HG03432 (cell line): ENCODE measurements around the gene KIF2A.
A peak's percentile ranks its signal among the peaks of the same experiment; 100 is the strongest.

Source experiments
- ATAC-seq: cut with Tn5 transposase; IDR thresholded peaks from one replicate; pipeline ENCODE4 v1.9.1; 2021; ENCODE audit warnings: mild to moderate bottlenecking, moderate library complexity; ENCODE audit not compliant: unreplicated experiment

Gene KIF2A

GRCh38 chr5:62305715-62306322 lies at the start of gene KIF2A:
TSS of gene KIF2A (plus strand) at chr5:62306206. CDS start at chr5:62306473, 267 bp downstream.
- peak; percentile 90 for ATAC-seq

- ATAC-seq: no peak
These were observed 49.0 kb upstream of the KIF2A start for GRCh38 chr5:62257020-62257367.

GRCh38 chr5:62258654-62259053 lies 47.4 kb upstream of the KIF2A start:
- no peak for ATAC-seq

GRCh38 chr5:62259699-62260250 lies 46.2 kb upstream of the KIF2A start:
- ATAC-seq: no peak

- no peak for ATAC-seq
These were observed 45.5 kb upstream of the KIF2A start for GRCh38 chr5:62260513-62260912.

GRCh38 chr5:62263401-62263800 lies 42.6 kb upstream of the KIF2A start:
- no peak for ATAC-seq

- no peak for ATAC-seq
These were observed 40.3 kb upstream of the KIF2A start for GRCh38 chr5:62265648-62266112.

GRCh38 chr5:62266573-62266972 lies 39.4 kb upstream of the KIF2A start:
- no peak for ATAC-seq

GRCh38 chr5:62268234-62268633 lies 37.8 kb upstream of the KIF2A start:
- peak; percentile 75 for ATAC-seq

GRCh38 chr5:62268792-62269191 lies 37.2 kb upstream of the KIF2A start:
- ATAC-seq: peak; percentile 29

GRCh38 chr5:62271370-62271769 lies 34.6 kb upstream of the KIF2A start:
- ATAC-seq: no peak

- ATAC-seq: no peak
These were observed 34.1 kb upstream of the KIF2A start for GRCh38 chr5:62271870-62272269.

GRCh38 chr5:62273687-62274086 lies 32.3 kb upstream of the KIF2A start:
- ATAC-seq: no peak

GRCh38 chr5:62275581-62275980 lies 30.4 kb upstream of the KIF2A start:
- no peak for ATAC-seq

GRCh38 chr5:62281411-62281810 lies 24.6 kb upstream of the KIF2A start:
- ATAC-seq: no peak

GRCh38 chr5:62282064-62282463 lies 23.9 kb upstream of the KIF2A start:
- no peak for ATAC-seq

GRCh38 chr5:62283005-62283404 lies 23.0 kb upstream of the KIF2A start:
- no peak for ATAC-seq

GRCh38 chr5:62283861-62284260 lies 22.1 kb upstream of the KIF2A start:
- no peak for ATAC-seq

GRCh38 chr5:62284946-62285891 lies 20.8 kb upstream of the KIF2A start:
- ATAC-seq: peak; percentile 92

- no peak for ATAC-seq
These were observed 19.2 kb upstream of the KIF2A start for GRCh38 chr5:62286834-62287233.

GRCh38 chr5:62287237-62287636 lies 18.8 kb upstream of the KIF2A start:
- no peak for ATAC-seq

- no peak for ATAC-seq
These were observed 17.9 kb upstream of the KIF2A start for GRCh38 chr5:62288118-62288517.
